Heart left ventricle (tissue), 16 donors: Measurements from ENCODE around the gene TBC1D2. TPM values are rescaled to one million over a fixed set of nuclear protein-coding genes. Genes with fewer than 3 reads are reported as not detected.

ENCODE experiments used
- ATAC-seq, 4 donors: fragments of 200-7000 bp; cut with Tn5 transposase; one replicate each; pipeline ENCODE4 v1.9.1; 2020 to 2022; ENCODE audit warnings: moderate library complexity in 4 of 4, mild to moderate bottlenecking in 3 of 4, moderate number of reproducible peaks in 1 of 4
- DNase-seq, 5 donors: peaks; one replicate each; pipeline ENCODE4 v3.0.0-alpha.2; 2020
- H3K27ac ChIP-seq, 12 donors: fragments of 200-600 bp; sonication (generic) in 4 of 12; one replicate each; pipeline versions ENCODE4 v1.5.0 to v1.8.0; 2016 to 2022; ENCODE audit warnings: mild to moderate bottlenecking in 2 of 12
- H3K27me3 ChIP-seq, 9 donors: fragments of 200-600 bp; sonication (generic) in 2 of 9; one replicate each; pipeline versions ENCODE4 v1.5.1 to v1.8.0; 2016 to 2022; ENCODE audit warnings: mild to moderate bottlenecking in 3 of 9
- H3K36me3 ChIP-seq, 9 donors: fragments of 200-600 bp; sonication (generic) in 2 of 9; one replicate each; pipeline versions ENCODE4 v1.5.0 to v1.8.0; 2018 to 2022; ENCODE audit warnings: mild to moderate bottlenecking in 2 of 9
- H3K4me1 ChIP-seq, 12 donors: fragments of 200-600 bp; sonication (generic) in 4 of 12; one replicate each; pipeline versions ENCODE4 v1.5.0 to v1.8.0; 2016 to 2022; ENCODE audit warnings: mild to moderate bottlenecking in 3 of 12
- H3K4me3 ChIP-seq, 12 donors: fragments of 200-600 bp; sonication (generic) in 4 of 12; one replicate each; pipeline versions ENCODE4 v1.5.0 to v1.8.0; 2017 to 2022; ENCODE audit warnings: mild to moderate bottlenecking in 9 of 12, moderate library complexity in 4 of 12
- H3K9me3 ChIP-seq, 12 donors: fragments of 200-600 bp; sonication (generic) in 4 of 12; one replicate each; pipeline versions ENCODE4 v1.5.0 to v1.8.0; 2016 to 2022; ENCODE audit warnings: mild to moderate bottlenecking in 1 of 12
- CTCF ChIP-seq, 12 donors: fragments of 200-600 bp; sonication (generic) in 4 of 12; IDR thresholded peaks; one replicate each; pipeline versions ENCODE4 v1.5.0 to v1.8.0; 2018 to 2022; ENCODE audit warnings: antibody characterized with exemption in 12 of 12, mild to moderate bottlenecking in 5 of 12
- POLR2A ChIP-seq, 2 donors: fragments of 450-650 bp; IDR thresholded peaks; one replicate each; pipeline ENCODE4 v1.6.1; 2017; ENCODE audit warnings: antibody characterized with exemption in 2 of 2, mild to moderate bottlenecking in 2 of 2, moderate library complexity in 2 of 2
- whole genome bisulfite sequencing, 4 donors: extraction: QIAGEN DNeasy Blood & Tissue Kit in 2 of 4; methylation state at CpG; one replicate each; pipeline versions ENCODE4 v1.1.5 to v1.1.7; 2013 to 2018; 5-methylcytosine and 5-hydroxymethylcytosine counted together
- intact Hi-C, 10 donors: fragments of 100-400 bp; cut with DNase I; formaldehyde crosslinking; loops; one replicate each; pipeline versions ENCODE4 v1.11.1 to v1.14.2; 2022
- polyA plus RNA-seq, 2 donors: library from polyadenylated mRNA; stranded (reverse); fragments of 200-250 nt; gene quantifications; one replicate each; pipeline ENCODE4 v1.2.3, GENCODE V29; 2013
- total RNA-seq, 9 donors: library from RNA; depleted of rRNA in 2 of 9; stranded (reverse); fragments of >200 nt in 2 of 9; fragmentation: NEBNext Ultra II Directional in 3 of 9; extraction: Animal tissue kit (Norgen Biotek cat#: 25700) in 3 of 9; gene quantifications; one replicate each; pipeline versions ENCODE4 v1.1.0 to v1.2.4, GENCODE V29; 2016 to 2023
- donor health status: ischemic (EF 13 %, LVEDD 7.1; RV severe dilation, severe dysfunction).
- donor health status: healthy with polysubstance abuse.
- donor health status: DM: no; HTN: yes; CAD: no.
- donor health status: DM: no; HTN: no; CAD: no.
- donor health status: ischemic (EF 25% LVEDD 6.9; RV normal size, moderate dysfunction).
- donor health status: ischemic (EF 25% LVEDD 5.7; RV mildly dilated, moderate dysfunction).
- donor health status: healthy.
- donor health status: DM: yes; HTN: yes; CAD: no.
- donor health status: ischemic (EF 35%, LVEDD 5.7; RV mildly dilated, moderate dysfunction).
- donor health status: nonischemic (EF 11% LVEDD 7.7; RV severe dilation, severe dysfunction).
- donor health status: DM: yes; HTN: yes; CAD: no.
- donor health status: PGD.
- donor health status: ischemic (EF 29% LVEDD 5.4; RV normal size, mild dysfunction).
- donor health status: nonischemic (EF 23%, LVEDD 6.1; RV moderate dilation, normal function).

Gene TBC1D2
- total and polyA plus RNA-seq, 11 donors, result 1.1 to 9.4 (median 2.2) TPM

GRCh38 chr9:98263482-98264357 is 8.3 kb upstream of the TBC1D2 start:
- WGBS, 4 donors, result 25 to 36% (median 32%) methylated on average over 8 of the region's 8 CpGs
- Histone ChIP-seq H3K27me3 (peaks cover 0 to 2% (median 0%) of the 10 kb centered on the region in 9 donors), H3K4me3 (no peak overlapping the region), H3K36me3 (no peaks in the 10 kb centered on the region), H3K9me3 (no peaks in the 10 kb centered on the region), H3K4me1 (no peaks in the 10 kb centered on the region), H3K27ac (no peak overlapping the region)
- TF ChIP-seq CTCF (IDR thresholded peaks at IDR 0.05), result peak; percentile 77 to 97 (median 91)
- no peak for TF ChIP-seq POLR2A (IDR thresholded peaks at IDR 0.05)
- ATAC-seq, result peak; percentile 77 to 96 (median 94)
- intact Hi-C loops, result loop anchor here (1.0 to 5.0 kb wide), 11 partner anchors 57 to 551 kb away; partner anchors contain the start of gene TRMO (in 6 of the 10)
- peak; percentile 73 to 88 (median 82) for DNase-seq

- WGBS, 4 donors, result 45 to 76% (median 71%) methylated on average over 1 of the region's 1 CpG
- H3K9me3 ChIP-seq, result no peaks in the 10 kb centered on the region
- H3K4me3 ChIP-seq, result no peak overlapping the region
- TF ChIP-seq CTCF (IDR thresholded peaks at IDR 0.05) (no peak), POLR2A (IDR thresholded peaks at IDR 0.05) (no peak)
- H3K27me3 ChIP-seq, result no peaks in the 10 kb centered on the region
- no peaks in the 10 kb centered on the region for H3K4me1 ChIP-seq
- DNase-seq (no peak), ATAC-seq (no peak)
- H3K27ac ChIP-seq, result no peak overlapping the region
- intact Hi-C loops, result loop anchor here (1.0 to 5.0 kb wide), 11 partner anchors 56 to 551 kb away; partner anchors contain the start of gene TRMO (in 6 of the 10)
- H3K36me3 ChIP-seq, result no peaks in the 10 kb centered on the region
Observed at GRCh38 chr9:98263080-98263479, 7.6 kb upstream of the TBC1D2 start.

- H3K27ac ChIP-seq, result no peak overlapping the region
- H3K4me3 ChIP-seq, result no peak overlapping the region
- H3K36me3 ChIP-seq, result no peaks in the 10 kb centered on the region
- WGBS, 4 donors, result 84 to 88% (median 85%) methylated on average over 3 of the region's 3 CpGs
- no peaks in the 10 kb centered on the region for H3K9me3 ChIP-seq
- intact Hi-C loops, result loop anchor here (2.0 to 5.0 kb wide), 9 partner anchors 55 to 550 kb away; partner anchors contain the start of gene TRMO (in 6 of the 10)
- no peaks in the 10 kb centered on the region for H3K27me3 ChIP-seq
- no peak for TF ChIP-seq CTCF (IDR thresholded peaks at IDR 0.05)
- no peak for TF ChIP-seq POLR2A (IDR thresholded peaks at IDR 0.05)
- H3K4me1 ChIP-seq, result peaks cover 0 to 2% (median 0%) of the 10 kb centered on the region in 12 donors
- ATAC-seq (no peak), DNase-seq (no peak)
Observed at GRCh38 chr9:98262056-98262455, 6.6 kb upstream of the TBC1D2 start.

- Histone ChIP-seq H3K27ac (no peak overlapping the region), H3K9me3 (no peaks in the 10 kb centered on the region), H3K36me3 (no peaks in the 10 kb centered on the region), H3K4me3 (no peak overlapping the region), H3K4me1 (peaks cover 0 to 11% (median 5%) of the 10 kb centered on the region in 12 donors), H3K27me3 (no peaks in the 10 kb centered on the region)
- ATAC-seq (no peak), DNase-seq (no peak)
- no peak for TF ChIP-seq POLR2A (IDR thresholded peaks at IDR 0.05)
- no peak for TF ChIP-seq CTCF (IDR thresholded peaks at IDR 0.05)
- intact Hi-C loops, result loop anchor here in 7 of 10 donors (2.0 to 5.0 kb wide), 6 partner anchors 54 to 548 kb away; partner anchors contain the start of gene TRMO (in 1 of the 7)
- WGBS, 4 donors, result 77 to 83% (median 81%) methylated on average over 5 of the region's 5 CpGs
Observed at GRCh38 chr9:98260635-98261034, 5.2 kb upstream of the TBC1D2 start.
